HG02852 (cell line): ENCODE data around the gene EXPH5.

Experiments used
- ATAC-seq: cut with Tn5 transposase; IDR thresholded peaks from one replicate; pipeline ENCODE4 v1.9.1; 2021; ENCODE audit warnings: mild to moderate bottlenecking, moderate library complexity; ENCODE audit not compliant: unreplicated experiment

Gene EXPH5

DNA sequence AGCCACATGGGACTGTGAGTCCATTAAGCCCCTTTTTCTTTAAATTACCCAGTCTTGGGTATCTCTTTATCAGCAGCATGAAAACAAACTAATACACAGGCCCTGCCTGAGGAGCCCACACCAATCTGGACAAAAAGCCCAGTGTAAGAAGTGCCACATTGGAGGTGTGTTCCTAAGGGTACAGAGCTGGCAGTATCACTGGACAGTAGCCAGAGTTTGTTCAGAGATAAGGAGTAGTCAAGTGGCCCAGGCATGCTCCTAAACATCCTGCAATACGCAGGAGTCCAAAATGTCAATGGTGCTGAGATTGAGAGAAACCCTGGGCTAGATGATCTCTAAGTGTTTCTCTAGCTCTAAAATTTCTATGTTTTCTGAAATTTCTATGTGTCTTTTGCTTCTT is 68.4 kb downstream of the EXPH5 start:
- ATAC-seq: no peak

GRCh38 chr11:108524422-108524821 is 69.1 kb downstream of the EXPH5 start:
- ATAC-seq: no peak

DNA sequence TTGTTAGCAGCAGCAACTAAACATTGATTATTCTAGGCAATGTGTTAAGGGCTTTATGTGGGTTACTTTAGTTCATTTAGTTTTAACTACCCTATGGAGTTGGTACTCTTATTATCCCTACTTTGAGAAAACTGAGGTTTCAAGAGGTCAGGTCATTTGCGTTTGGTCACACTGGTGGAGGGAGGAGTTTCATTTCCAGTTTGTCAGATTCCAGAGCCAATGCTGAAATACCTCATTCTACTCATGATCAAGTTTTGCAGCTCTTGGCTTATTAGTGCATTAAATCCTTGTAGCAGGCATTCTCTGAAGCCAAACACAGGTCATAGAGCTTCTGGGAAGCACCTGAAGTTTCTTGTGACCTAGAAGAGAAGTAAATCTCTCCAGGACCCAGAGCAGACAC is 71.2 kb downstream of the EXPH5 start:
- ATAC-seq: no peak

DNA sequence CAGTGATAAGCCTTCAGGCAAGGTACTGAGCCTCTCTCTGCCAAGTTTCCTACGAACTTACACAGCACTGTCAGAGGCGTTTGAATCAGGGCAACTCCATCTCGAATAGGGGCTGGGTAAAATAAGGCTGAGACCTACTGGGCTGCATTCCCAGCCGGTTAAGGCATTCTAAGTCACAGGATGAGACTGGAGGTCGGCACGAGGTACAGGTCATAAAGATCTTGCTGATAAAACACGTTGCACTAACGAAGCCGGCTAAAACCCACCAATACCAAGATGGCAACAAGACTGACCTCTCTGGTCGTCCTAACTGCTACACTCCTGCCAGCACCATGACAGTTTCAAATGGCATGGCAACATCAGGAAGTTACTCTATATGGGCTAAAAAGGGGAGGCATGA is 75.0 kb downstream of the EXPH5 start:
- no peak for ATAC-seq

DNA sequence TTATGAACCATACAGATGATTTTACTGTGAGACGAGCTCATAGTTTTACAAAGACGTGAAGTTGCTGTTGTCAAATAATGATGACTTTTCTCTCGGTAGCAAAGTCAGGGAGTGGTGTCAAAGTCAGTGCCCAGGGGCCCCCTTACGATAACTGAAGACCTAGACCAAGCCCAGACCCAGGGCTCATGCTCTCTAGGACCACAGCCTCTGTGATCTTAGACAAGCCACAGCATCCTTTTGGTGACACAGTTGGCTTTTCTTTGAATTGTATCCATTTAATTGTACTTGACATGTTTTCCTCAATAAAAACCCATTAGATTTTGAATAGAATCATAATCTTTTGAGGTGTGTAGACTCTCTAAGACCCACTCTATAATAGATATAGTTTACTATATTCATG is 77.4 kb downstream of the EXPH5 start:
- no peak for ATAC-seq

- no peak for ATAC-seq
These were observed 80.9 kb downstream of the EXPH5 start for GRCh38 chr11:108512708-108513107.

- no peak for ATAC-seq
These were observed 81.6 kb downstream of the EXPH5 start for GRCh38 chr11:108511851-108512474.

DNA sequence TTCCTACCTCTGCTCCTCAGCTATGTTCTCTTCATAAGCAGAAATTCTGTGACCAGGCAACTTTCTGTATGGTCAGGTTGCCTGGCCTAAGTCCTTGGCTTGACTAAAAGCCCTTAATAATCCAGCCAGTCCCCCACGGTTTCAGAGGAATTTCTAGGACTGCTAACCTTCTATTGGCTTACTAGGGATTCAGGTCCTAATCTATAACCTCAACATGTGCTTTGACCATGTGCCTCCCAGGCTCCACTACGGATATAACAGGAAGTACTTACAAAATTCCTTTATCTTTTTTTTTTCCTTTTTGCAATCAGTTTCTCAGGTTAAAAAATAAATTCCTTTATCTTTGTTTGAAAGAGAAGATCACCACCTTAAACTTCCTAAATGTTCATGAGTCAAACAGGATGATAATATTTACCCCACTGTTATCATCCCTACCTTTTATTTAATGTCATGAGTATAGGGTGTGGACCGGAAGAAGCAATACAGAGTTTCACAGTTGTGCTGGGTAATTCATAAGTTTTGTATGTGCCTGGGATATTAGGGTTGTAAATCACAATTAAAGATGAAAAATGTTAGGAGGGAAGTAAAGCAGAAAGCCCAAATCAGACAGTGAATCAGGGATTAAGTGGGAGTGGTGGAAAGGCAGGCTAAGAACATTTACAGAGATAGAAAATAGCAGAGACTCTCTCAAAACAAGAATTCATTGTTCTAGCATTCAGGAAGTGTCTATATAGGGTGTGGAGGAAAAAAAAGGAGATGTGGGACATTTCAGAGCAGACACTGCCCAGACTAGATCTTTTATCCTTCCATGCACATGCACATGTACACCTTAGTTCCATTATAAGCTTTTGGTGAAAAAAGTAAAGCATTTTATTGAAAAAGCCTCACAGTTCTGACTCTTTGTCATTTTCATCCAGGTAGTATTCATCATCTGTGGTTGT is 84.6 kb downstream of the EXPH5 start:
- ATAC-seq: no peak

- no peak for ATAC-seq
These were observed 92.2 kb downstream of the EXPH5 start for GRCh38 chr11:108501396-108501795.

DNA sequence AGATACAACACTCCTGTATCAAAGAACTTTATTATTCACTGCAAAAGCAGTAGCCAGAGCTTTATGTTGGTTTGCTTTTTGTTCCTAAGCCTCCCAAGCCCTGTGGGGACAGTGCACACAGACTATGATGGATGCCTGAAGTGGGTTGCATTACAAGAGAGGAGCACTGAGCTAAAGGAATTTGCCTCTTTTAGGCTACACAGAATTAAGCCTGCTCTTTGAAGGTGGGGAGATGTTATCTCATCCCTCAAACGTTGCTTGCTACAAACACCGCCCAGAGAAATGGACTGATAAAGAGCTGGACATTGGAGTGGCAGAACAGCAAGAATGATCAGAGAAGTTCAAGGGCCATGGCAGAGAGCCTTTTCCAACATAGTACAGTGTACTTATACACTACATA is 92.8 kb downstream of the EXPH5 start:
- no peak for ATAC-seq

DNA sequence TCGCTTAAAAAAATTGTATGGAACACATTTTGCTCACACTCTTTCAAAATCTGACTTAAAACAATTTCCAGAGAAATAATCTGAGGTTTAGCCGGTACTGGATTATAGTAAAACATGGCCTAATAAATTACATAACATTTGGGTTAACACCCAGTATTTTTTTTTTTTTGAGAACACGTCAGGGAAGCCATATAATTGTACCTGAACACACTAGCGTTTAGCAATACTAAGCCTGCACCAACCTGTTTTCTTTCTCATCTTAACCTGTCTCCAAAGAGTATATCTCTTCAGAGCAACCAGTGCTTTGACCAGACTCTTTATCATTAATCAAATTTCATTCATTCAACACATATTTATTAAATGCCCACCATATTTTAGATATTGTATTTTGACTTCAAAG is 93.4 kb downstream of the EXPH5 start:
- ATAC-seq: no peak

GRCh38 chr11:108498816-108499408 is 94.7 kb downstream of the EXPH5 start:
- ATAC-seq: no peak

DNA sequence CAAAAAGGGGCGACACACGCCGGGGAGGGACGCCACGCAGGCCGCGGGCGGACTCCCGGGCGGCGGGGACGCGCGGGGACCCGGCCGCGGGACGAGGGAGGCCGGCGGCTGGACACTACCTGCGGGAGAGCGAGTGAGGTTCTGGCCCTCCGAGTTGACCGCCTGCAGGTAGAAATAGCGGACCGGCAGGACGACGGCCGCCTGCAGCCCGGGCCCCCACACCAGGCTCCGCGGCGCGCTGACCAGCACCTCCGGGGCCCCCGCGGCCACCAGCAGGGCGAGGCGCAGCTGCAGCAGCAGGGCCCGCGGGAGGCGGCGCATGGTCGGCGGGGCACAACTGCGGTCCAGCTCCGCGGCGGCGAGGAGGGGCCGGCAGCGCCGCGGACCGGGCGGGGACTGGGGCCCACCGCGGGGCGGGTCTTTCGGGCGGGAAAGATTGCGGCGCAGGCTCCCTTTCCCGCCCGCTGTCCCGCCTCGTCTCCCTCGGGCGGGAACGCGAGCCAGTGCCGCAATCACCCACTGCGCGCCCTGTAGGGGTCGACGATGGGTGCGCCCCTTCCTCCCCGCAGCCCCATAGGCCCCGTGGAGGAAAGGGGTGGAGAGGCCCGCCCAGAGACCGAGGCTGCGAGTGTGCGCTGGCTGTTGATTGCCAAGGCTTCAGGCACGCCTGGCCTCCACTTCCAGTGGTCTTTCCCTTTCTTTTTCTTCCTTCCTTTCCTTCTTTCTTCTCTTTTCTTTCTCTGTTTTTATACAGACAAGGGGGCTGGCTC is 95.3 kb downstream of the EXPH5 start, which contains the start of gene POGLUT3:
Gene POGLUT3 (minus strand): TSS at position 339 of the 770 bp plus-strand sequence. CDS start 18 bp downstream, at position 321.
- peak; percentile 60 for ATAC-seq

DNA sequence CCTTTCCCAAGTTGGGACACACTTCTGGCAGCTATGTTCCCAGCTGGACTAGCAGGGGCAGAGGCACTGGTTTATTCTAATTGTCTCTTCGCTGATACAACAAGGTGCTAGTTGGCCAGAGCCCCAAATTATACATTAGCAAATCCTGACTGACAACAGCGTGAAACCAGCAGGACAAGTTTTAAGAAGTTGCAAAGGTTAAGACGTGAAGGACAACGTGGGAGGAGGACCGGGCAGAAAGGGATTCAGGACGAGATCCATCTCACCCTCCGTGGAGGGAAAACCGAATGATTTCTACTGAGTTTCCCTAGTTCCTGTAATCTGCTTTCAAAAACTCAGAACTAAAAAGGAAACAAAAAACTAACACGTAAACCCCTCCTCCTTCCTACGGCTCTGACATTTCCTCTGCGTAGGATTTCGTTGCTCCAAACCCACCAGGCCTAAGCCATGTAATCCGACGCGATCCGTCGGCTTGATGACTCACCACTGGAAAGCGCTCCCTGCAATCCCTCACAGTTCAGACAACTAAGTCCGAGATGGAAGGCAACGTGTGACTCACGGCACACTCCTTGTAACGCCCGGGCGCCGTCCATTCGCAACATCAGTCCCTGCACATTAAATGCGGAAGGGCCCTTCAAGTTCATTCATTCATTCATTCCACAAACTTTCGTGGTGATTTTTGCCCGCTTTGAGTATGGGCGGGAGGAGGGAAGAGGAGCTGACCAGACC is 96.1 kb downstream of the EXPH5 start:
- peak; percentile 60 for ATAC-seq

- no peak for ATAC-seq
These were observed 96.8 kb downstream of the EXPH5 start for GRCh38 chr11:108496643-108497256.

DNA sequence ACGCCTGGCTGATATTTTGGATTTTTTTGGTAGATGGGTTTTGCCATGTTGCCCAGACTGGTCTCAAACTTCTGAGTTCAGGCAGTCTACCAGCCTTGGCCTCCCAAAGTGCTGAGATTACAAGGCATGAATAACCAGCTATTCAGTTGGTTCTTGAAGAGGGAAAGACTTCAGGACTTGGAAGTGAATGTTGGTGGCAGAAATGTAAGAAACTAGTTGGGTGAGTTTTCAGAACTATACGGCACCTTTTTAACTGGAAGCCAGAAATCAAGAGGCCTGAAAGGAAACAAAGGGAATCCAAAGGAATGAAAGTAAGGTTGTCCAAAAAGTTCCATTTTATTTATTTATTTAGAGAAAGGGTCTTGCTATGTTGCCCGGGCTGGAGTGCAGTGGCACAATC is 98.2 kb downstream of the EXPH5 start:
- no peak for ATAC-seq

DNA sequence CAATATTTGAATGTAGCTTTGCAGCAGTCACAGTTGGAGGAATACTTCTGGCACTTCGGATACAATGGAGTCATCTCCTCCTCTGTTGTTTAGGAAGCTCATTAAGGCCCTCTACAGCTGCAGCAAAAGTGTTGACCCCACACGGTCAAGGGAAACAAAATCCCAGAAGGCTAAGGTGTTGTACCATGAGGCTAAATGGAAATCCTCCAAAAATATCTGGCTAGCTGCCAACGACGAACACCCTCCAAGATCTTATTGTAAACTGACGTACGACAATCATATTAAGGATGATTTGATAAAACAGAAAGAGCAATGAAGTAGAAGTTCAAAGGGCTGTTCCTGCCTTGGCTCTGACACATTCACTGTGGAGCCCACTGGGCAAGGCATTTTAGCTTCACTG is 99.4 kb downstream of the EXPH5 start:
- ATAC-seq: no peak

GRCh38 chr11:108491936-108492335 is 101.6 kb downstream of the EXPH5 start:
- ATAC-seq: no peak

- ATAC-seq: no peak
These were observed 106.7 kb downstream of the EXPH5 start for GRCh38 chr11:108486828-108487227.

GRCh38 chr11:108486331-108486730 is 107.2 kb downstream of the EXPH5 start:
- ATAC-seq: no peak
